HG02759 (cell line): ENCODE measurements around the gene SART3.
"Not testable (repeated sequence)": the region's sequence is repeated elsewhere in the genome, so short reads cannot be mapped to it uniquely, and the experiment has no call there.

Experiments used
- ATAC-seq: cut with Tn5 transposase; IDR thresholded peaks from one replicate; pipeline ENCODE4 v1.9.1; 2021; ENCODE audit warnings: mild to moderate bottlenecking, moderate library complexity; ENCODE audit not compliant: unreplicated experiment

Gene SART3

GRCh38 chr12:108502922-108503321 is 58.1 kb downstream of the SART3 start:
- ATAC-seq, result no peak

DNA sequence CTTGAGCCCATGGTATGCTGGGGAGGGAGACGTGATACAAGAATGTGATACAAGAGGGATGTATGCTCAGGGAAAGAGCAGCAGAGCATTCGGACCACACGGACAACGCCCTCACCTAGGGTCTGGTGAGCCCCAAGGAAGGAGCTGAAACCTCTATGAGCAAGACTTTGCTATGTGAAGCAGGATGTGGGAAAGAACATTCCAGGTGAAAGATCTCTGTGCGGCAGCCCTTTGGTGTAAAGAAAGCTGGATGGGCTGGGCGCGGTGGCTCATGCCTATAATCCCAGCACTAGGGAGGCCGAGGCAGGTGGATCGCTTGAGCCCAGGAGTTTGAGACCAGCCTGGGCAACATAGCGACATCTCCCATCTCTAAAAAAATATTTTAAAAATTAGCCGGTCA is 62.8 kb downstream of the SART3 start:
- no peak for ATAC-seq

DNA sequence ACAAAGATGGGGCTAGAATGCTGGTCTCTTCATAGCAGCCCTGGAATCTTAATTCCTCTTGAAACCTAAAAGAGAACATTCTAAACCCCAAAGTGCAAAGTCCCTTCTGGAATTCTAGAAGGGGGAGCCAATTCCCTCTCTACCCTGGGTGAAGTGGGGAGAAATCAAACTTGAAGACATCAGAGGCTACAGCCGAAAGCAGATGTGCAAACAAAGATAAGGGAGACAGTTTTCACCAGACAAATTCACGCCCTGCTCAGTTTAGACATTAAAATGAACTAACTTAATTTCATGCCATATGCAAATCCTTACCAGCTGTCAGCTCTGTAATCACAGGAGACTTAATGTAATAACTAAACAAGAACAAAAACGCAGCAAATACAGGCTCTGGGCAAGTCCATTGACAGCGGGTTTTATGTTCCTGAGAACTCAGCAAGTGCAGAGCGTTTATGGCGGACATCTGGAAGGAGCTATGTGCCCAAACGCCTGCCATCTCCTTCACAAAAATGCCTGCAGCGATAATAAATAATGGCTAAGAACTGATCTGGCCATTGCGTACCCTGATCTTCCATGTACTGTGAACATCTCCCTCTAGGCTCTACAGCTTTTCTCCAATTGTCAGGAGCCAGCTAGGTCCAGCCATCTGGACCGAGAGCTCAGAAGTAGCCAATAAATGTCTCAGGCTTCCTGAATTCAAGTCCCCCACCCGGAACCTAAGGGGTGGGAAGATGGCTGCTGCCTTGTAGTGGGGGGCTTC is 65.0 kb downstream of the SART3 start:
- ATAC-seq, result no peak

GRCh38 chr12:108495054-108495453 is 65.9 kb downstream of the SART3 start:
- ATAC-seq, result no peak

DNA sequence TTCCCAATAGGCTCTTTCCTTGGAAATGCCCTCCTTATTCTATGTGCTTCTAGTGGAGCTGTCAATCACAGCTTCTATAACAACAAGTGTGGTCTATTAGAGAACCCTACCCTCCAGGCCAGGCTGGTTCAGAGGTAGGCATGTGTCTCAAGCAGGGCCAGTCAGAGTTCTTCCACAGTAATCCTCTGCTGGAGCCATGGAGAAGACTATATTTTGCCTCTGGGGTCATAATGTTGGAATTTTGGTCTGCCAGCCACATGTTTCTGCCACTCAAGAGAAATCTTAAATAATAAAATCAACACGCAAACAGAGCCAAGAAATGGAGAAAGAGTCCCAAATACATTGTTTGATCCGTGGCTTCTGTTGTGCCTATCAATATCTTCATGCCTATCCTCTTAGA is 69.7 kb downstream of the SART3 start:
- ATAC-seq, result no peak

DNA sequence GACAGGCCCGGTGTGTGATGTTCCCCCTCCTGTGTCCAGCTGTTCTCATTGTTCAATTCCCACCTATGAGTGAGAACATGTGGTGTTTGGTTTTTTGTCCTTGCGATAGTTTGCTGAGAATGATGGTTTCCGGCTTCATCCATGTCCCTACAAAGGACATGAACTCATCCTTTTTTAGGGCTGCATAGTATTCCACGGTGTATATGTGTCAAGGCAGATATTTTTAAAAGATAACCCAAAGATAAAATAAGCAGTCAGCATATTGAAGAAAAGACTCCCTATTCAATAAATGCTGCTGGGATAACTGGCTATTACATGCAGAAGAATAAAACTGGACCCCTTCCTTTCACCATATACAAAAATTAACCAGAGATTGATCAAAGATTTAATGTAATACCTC is 73.9 kb downstream of the SART3 start:
- not testable (repeated sequence) for ATAC-seq

DNA sequence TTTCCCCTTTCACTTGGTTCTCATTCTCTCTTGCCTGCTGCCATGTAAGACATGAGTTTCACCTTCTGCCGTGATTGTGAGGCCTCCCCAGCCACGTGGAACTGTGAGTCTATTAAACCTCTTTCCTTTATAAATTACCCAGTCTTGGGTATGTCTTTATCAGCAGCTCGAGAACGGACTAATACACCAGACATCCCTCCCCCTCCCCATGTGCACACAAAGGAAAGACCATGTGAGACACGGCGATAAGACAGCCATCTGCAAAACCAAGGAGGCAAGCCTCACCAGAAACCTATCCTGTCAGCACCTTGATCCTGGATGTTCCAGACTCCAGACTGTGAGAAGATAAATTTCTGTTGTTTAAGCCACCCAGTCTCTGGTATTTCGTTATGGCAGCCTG is 75.6 kb downstream of the SART3 start:
- not testable (repeated sequence) for ATAC-seq

DNA sequence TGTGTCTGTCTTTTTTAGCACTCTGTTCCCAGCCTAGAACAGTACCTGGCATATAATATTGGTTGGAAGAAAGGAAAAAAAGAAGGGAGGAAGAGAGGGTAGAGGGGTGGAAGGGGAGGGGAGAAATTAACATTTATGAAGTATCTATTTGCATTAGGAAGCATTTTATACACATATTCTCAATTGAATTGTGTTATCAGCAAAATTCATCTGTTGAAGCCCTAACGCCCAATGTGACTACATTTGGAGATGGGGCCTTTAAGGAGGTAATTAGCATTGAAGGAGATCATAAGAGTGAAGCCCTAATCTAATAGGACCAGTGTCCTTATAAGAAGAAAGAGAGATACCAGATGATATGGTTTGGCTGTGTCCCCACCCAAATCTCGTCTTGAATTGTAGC is 76.1 kb downstream of the SART3 start:
- ATAC-seq, result no peak

DNA sequence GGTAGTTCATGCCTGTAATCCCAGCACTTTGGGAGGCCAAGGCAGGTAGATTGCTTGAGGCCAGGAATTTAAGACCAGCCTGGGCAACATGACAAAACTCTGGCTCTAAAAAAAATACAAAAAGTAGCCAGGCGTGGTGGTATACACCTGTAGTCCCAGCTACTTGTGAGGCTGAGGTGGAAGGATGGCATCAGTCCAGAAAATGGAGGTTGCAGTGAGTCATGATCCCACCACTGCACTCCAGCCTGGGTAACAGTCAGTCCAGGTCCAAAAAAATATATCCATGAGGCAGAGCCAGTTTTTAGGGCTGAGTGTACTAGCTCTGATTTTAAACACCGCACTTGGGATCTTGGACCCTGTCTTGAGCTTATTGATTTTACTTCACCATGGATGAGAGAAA is 76.5 kb downstream of the SART3 start:
- no peak for ATAC-seq

DNA sequence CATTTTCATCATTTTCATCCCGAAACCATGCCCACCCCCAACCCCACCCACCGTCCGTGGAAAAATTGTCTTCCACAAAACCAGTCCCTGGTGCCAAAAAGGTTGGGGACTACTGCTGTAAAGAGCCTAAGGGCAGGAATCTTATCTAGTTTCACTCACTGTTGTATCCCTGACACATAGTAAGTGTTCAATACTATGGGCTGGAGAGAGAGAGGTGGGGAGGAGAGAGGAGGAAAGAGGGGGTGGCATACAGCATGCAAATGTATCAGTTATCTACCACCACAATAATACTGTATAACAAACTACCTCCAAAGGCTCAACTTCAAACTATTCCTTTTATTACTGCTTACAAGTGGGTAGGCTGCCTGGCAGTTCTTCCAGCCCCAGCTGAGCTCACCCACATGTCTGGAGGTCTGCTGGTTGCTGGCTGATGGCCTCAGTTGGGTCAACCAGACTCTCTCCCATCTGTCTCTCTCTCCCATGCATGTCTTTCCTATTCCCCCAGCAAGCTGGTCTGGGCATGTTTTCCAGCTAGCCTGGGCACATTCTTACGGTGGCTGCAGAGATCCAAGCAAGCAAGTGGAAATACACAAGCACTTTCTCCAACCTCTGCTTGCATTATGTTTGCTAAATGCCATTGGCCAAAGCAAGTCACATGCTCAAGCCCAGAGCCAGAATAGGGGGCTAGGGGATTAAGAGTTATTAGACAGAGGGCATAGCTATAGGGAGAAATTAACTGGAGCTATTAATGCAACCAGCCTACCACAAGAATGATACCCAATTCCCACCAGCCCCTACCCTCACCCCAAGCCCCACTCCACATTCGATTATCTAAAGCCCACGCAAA is 77.5 kb downstream of the SART3 start:
- no peak for ATAC-seq

- no peak for ATAC-seq
These were observed 78.2 kb downstream of the SART3 start for GRCh38 chr12:108482717-108483212.

GRCh38 chr12:108479364-108480070 is 81.5 kb downstream of the SART3 start:
- no peak for ATAC-seq

DNA sequence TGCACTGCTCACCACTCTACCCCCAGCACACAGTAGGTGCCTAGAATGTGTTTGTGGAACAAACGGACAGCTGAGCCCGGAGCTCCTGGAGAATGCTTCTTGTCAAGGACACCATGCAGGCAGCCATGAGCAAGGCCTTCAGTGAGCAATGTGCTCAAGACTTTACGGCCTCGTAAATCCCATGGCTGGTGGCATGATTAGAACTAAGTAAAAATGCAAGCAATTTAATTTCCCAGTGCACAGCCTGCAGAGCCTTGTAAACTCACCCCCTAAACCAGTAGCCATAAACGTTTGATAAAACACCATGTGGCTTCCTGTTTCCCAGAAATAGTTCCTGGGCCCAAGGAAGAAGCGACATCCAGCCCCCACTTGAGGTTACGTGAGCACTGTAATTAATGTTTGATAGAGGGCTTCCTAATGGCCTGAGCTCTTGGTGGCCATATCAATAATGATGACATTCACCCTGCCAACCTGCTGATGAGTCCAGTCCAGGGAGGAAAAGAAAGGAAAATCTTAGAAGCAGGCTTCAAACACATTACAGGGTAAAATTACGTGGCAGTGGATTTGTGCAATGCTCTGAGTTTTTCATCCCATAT is 82.3 kb downstream of the SART3 start:
- ATAC-seq, result no peak

DNA sequence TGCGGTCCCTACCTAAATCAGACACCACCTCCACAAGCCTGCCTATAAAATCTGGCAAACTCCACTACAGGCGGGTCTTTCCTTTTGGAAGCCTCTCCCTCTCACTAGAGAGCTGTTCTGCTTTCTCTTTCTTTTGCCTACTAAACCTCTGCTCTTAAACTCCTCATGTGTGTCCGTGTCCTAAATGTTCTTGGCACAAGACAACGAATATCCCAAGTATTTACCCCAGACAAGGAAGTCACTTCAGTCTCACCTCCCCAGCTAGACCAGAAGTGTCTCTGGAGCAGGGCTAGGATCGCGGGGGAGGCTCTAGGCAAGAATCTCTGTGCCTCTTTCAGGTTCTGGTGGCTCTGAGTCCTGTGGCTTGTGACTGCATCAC is 83.1 kb downstream of the SART3 start:
- ATAC-seq, result no peak

GRCh38 chr12:108477055-108477880 is 83.7 kb downstream of the SART3 start:
- no peak for ATAC-seq

DNA sequence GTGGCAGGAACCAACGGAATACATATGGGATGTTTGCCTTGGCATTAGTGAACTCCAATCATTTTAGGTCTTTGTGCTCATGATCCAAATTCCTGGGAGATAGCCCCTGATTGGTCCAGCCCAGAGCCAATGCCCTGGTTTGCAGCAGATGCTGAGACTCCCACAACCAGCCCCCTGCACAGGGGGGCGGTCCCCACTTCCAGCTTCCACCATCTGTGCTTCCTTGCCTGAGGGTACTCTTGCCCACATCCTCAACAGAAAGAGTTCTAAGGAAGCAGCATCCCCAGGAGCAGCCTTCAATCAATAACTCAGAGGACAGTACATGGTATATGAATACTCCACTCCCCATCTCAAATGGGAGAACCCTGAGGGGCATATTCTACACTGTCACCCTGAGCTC is 85.6 kb downstream of the SART3 start:
- no peak for ATAC-seq

DNA sequence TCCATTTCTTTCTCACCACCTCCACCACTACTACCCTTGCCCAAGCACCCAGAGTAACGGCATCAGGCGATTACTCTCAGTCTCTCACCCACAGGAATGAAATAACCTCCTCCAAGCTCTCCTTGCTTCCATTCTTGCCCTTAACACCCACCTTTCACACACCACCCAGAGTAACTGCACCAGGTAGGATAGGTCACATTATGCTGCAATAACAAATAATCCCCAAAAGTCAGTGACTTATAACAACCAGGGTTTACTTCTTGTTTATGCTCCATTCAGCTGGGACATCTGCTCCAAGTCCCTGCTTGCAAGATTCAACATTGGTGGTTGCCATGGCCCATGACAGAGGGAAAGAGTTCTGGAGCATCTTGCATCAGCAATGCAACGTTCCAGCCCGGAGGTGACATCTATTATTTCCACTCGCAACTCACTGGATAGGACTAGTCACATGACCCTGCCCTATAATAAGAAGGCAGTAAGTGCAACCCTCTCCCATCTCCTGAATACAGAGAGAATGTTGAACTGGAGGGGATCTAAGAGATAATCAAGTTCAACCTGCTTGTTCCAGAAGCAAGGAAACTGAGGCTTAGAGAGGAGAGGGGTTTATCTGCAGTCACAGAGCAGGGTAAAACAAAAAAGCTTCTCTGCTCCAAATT is 87.4 kb downstream of the SART3 start:
- ATAC-seq, result no peak
